ENCODE measurements around the gene PCSK5. TPM values are rescaled to one million over a fixed set of nuclear protein-coding genes. Genes with fewer than 3 reads are reported as not detected.

The PCSK5 gene
- polyA plus RNA-seq, 3 donors: 4.8 to 13.0 (median 7.1) TPM

- Histone ChIP-seq H3K9ac (ENCODE audit: insufficient read depth, low read length, poor library complexity, severe bottlenecking) (no peak overlapping the region), H3K36me3 (replicated peaks in 1 of 2; ENCODE audit: control insufficient read depth in 1 of 2, insufficient read depth in 2 of 2, low read length in 2 of 2) (peaks cover 0 to 2% of the 10 kb centered on the region in 2 donors), H3K4me2 (replicated peaks; ENCODE audit: extremely low read depth, low read length, poor library complexity, severe bottlenecking) (no peak overlapping the region), H3K27me3 (ENCODE audit: control insufficient read depth in 2 of 2, insufficient read depth in 2 of 2, low read length in 2 of 2) (no peaks in the 10 kb centered on the region), H2AFZ (ENCODE audit: insufficient read depth, low read depth, low read length, poor library complexity, severe bottlenecking) (no peak overlapping the region), H3K4me3 (replicated peaks in 1 of 3; ENCODE audit: low read depth in 2 of 3, low read length in 3 of 3) (no peak overlapping the region), H3K4me1 (ENCODE audit: control insufficient read depth in 1 of 2, insufficient read depth in 2 of 2, low read length in 2 of 2) (peaks cover 5 to 8% of the 10 kb centered on the region in 2 donors), H3K9me3 (replicated peaks in 1 of 2; ENCODE audit: control insufficient read depth in 1 of 2, insufficient read depth in 1 of 2, low read length in 2 of 2) (no peaks in the 10 kb centered on the region), H3K79me2 (ENCODE audit: insufficient read depth, low read length) (no peaks in the 10 kb centered on the region), H3K27ac (ENCODE audit: low read depth in 1 of 2, low read length in 2 of 2) (no peak overlapping the region), H4K20me1 (ENCODE audit: insufficient read depth, low read length) (no peaks in the 10 kb centered on the region)
- TF ChIP-seq, protein P1, sequence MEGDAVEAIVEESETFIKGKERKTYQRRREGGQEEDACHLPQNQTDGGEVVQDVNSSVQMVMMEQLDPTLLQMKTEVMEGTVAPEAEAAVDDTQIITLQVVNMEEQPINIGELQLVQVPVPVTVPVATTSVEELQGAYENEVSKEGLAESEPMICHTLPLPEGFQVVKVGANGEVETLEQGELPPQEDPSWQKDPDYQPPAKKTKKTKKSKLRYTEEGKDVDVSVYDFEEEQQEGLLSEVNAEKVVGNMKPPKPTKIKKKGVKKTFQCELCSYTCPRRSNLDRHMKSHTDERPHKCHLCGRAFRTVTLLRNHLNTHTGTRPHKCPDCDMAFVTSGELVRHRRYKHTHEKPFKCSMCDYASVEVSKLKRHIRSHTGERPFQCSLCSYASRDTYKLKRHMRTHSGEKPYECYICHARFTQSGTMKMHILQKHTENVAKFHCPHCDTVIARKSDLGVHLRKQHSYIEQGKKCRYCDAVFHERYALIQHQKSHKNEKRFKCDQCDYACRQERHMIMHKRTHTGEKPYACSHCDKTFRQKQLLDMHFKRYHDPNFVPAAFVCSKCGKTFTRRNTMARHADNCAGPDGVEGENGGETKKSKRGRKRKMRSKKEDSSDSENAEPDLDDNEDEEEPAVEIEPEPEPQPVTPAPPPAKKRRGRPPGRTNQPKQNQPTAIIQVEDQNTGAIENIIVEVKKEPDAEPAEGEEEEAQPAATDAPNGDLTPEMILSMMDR (IDR thresholded peaks at IDR 0.05): no peak
- peaks cover 0 to 3% (median 0%) of the 10 kb centered on the region in 7 donors for H3K9me3 Mint-ChIP-seq
- intact Hi-C loops (cut with micrococcal nuclease): no loop called here
- H3K27ac Mint-ChIP-seq: no peak overlapping the region
- no peaks in the 10 kb centered on the region for H3K27me3 Mint-ChIP-seq (ENCODE audit: low read depth in 3 of 3)
- DNase-seq: no peak
- WGBS (ENCODE audit: insufficient coverage): 100% methylated on average over 1 of the region's 6 CpGs
- H3K36me3 Mint-ChIP-seq: peaks cover 16 to 17% of the 10 kb centered on the region in 2 donors
- H3K4me1 Mint-ChIP-seq: peaks cover 20% of the 10 kb centered on the region
- no peak overlapping the region for H3K4me3 Mint-ChIP-seq
Measured at GRCh38 chr9:76153339-76153738, 262.9 kb downstream of the PCSK5 start.

- 86% methylated on average over 1 of the region's 8 CpGs for WGBS (ENCODE audit: insufficient coverage)
- Histone ChIP-seq H3K36me3 (replicated peaks in 1 of 2; ENCODE audit: control insufficient read depth in 1 of 2, insufficient read depth in 2 of 2, low read length in 2 of 2) (peaks cover 4 to 9% of the 10 kb centered on the region in 2 donors), H3K27me3 (ENCODE audit: control insufficient read depth in 2 of 2, insufficient read depth in 2 of 2, low read length in 2 of 2) (no peaks in the 10 kb centered on the region), H3K4me2 (replicated peaks; ENCODE audit: extremely low read depth, low read length, poor library complexity, severe bottlenecking) (no peak overlapping the region), H3K9me3 (replicated peaks in 1 of 2; ENCODE audit: control insufficient read depth in 1 of 2, insufficient read depth in 1 of 2, low read length in 2 of 2) (no peaks in the 10 kb centered on the region), H2AFZ (ENCODE audit: insufficient read depth, low read depth, low read length, poor library complexity, severe bottlenecking) (no peak overlapping the region), H3K4me1 (ENCODE audit: control insufficient read depth in 1 of 2, insufficient read depth in 2 of 2, low read length in 2 of 2) (peaks cover 5 to 8% of the 10 kb centered on the region in 2 donors), H3K9ac (ENCODE audit: insufficient read depth, low read length, poor library complexity, severe bottlenecking) (no peak overlapping the region), H3K27ac (ENCODE audit: low read depth in 1 of 2, low read length in 2 of 2) (no peak overlapping the region), H3K4me3 (replicated peaks in 1 of 3; ENCODE audit: low read depth in 2 of 3, low read length in 3 of 3) (no peak overlapping the region), H4K20me1 (ENCODE audit: insufficient read depth, low read length) (no peaks in the 10 kb centered on the region), H3K79me2 (ENCODE audit: insufficient read depth, low read length) (no peaks in the 10 kb centered on the region)
- Mint-ChIP-seq H3K4me1 (peaks cover 16% of the 10 kb centered on the region), H3K4me3 (no peak overlapping the region), H3K9me3 (peaks cover 0 to 3% (median 0%) of the 10 kb centered on the region in 7 donors), H3K27me3 (ENCODE audit: low read depth in 3 of 3) (no peaks in the 10 kb centered on the region), H3K27ac (no peak overlapping the region), H3K36me3 (peaks cover 18 to 20% of the 10 kb centered on the region in 2 donors)
- DNase-seq: no peak
- intact Hi-C loops (cut with micrococcal nuclease): no loop called here
- TF ChIP-seq, protein P1 (IDR thresholded peaks at IDR 0.05): no peak
Measured at GRCh38 chr9:76153902-76154629, 263.6 kb downstream of the PCSK5 start.
